GM21619 (cell line): ENCODE measurements around the gene ADCY4.
"Not testable (repeated sequence)": the region's sequence is repeated elsewhere in the genome, so short reads cannot be mapped to it uniquely, and the experiment has no call there.

Experiments
- ATAC-seq: cut with Tn5 transposase; IDR thresholded peaks from one replicate; pipeline ENCODE4 v1.9.1; 2021; ENCODE audit not compliant: unreplicated experiment

The ADCY4 gene

GRCh38 chr14:24339284-24340151 lies 4.6 kb upstream of the ADCY4 start, which contains the start of gene RIPK3:
RIPK3 (minus strand) TSS chr14:24339991; CDS start chr14:24339826, 165 bp downstream.
- peak; percentile 85 for ATAC-seq

GRCh38 chr14:24338843-24339242 lies 4.0 kb upstream of the ADCY4 start:
- ATAC-seq = no peak

DNA sequence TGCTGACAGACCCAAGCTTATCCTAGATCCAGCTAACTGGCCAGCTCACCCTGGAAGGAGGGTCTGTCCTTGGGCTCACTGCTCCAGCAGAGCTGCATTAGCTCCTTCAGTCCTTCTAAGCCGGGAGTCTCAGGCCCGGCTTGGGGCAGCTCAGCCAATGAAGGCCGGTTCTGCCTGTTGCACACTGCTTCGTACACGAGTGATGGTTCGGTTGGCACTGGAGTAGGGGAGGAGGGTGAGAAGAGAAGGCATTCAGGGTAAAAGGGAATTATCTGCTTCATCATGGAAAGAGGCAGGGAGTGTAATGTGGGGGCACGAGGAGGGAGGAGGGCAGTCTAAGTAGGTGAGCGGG lies 2.9 kb upstream of the ADCY4 start:
- no peak for ATAC-seq

GRCh38 chr14:24337144-24337823 lies 2.4 kb upstream of the ADCY4 start:
- ATAC-seq = no peak

GRCh38 chr14:24335461-24336171 lies 745 bp upstream of the ADCY4 start:
- no peak for ATAC-seq

GRCh38 chr14:24332268-24332993 lies 2.4 kb downstream of the ADCY4 start:
- peak; percentile 86 for ATAC-seq

DNA sequence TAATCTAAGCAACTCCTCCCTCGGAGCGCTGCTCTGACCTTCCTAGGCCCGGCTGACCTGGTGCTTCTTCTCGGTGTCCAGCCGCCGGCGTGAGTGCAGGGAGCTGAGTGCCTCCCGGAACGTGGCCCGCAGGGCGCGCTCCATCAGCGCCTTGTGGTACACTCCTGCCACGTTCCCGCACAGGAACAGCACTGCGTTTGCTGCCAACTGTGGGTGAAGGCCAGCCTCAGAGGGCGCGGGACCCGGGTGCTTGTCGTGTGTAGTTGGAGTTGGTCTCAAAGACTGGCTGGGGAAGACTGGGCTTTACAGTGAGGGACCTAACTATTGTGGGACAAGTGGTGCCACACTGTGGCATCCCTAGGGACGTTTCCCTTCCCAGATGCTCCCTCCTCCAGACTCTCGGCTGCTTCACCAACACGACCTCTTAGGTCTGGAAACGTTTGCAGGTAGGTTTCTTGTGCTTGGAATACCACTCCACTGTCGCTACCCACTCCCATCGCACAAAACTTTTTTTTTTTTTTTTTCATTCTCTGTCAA lies 3.1 kb downstream of the ADCY4 start:
- no peak for ATAC-seq

DNA sequence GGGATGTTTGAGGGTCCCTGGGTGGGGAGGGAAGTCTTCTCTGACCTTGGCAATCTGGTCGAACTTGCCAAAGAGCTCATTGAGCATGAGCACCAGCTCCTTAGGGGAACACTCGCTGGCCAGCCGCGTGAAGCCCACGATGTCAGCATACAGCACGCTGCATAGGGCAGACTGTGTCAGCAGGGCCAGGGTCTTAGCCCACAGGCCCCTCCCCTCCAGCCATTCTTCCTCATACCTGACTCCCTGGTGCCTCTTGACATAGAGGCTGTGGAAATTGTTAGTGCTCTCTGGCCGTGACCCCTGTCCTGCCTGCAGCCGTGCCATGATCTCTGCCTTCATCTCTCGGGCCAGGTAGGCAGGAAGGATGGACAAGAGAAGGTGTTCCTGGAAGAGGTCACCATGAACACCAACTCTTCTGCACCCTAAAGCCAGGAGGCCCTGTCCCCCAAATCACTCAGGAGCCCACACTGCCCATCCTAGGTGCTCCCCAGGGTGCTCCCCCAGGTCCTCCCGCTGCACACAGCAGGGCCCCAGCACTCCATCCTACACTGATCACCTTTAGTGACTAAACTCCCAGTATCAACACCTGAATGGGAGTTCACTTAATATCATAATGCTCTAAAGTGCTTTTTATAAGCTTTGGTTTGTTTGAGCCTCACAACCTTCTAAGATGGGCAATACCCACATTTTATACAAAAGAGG lies 3.7 kb downstream of the ADCY4 start:
- ATAC-seq = no peak

GRCh38 chr14:24329736-24330135 lies 5.1 kb downstream of the ADCY4 start:
- no peak for ATAC-seq

- no peak for ATAC-seq
Observed at GRCh38 chr14:24329073-24329663, 5.7 kb downstream of the ADCY4 start.

DNA sequence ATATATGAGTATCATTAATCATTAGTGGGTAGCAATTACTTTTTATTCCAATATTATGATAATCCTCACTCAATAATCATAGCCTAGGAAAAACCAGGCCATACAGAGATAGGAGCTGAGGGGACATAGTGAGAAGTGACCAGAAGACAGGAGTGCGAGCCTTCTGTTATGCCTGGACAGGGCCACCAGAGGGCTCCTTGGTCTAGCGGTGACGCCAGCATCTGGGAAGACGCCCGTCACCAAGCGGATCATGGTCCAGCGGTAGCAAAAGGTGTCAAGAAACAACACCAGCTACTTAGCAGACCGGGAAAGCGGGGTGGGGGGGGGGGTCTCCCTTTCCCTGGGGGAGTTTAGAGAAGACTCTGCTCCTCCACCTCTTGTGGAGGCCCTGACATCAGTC lies 7.0 kb downstream of the ADCY4 start:
- not testable (repeated sequence) for ATAC-seq

DNA sequence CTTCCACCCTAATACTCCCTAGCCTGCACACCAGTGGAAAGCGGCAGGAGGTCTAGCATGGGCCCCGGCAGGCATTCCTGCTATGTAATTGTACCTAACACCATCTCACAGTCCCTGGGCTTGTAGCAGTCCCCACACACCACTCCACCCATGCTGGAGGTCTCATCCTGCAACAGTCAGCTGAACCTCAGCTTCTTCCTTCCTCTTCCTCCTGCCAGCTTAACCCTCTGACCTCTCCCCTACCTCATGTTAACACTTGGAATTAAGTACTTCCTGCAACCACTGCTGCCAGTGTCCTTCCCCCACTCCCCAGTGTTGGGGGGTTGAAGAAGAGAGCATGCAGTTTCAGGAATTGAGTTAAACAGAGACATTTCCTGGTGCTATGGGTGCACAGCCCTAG lies 7.6 kb downstream of the ADCY4 start:
- no peak for ATAC-seq

GRCh38 chr14:24325963-24326362 lies 8.9 kb downstream of the ADCY4 start:
- no peak for ATAC-seq

DNA sequence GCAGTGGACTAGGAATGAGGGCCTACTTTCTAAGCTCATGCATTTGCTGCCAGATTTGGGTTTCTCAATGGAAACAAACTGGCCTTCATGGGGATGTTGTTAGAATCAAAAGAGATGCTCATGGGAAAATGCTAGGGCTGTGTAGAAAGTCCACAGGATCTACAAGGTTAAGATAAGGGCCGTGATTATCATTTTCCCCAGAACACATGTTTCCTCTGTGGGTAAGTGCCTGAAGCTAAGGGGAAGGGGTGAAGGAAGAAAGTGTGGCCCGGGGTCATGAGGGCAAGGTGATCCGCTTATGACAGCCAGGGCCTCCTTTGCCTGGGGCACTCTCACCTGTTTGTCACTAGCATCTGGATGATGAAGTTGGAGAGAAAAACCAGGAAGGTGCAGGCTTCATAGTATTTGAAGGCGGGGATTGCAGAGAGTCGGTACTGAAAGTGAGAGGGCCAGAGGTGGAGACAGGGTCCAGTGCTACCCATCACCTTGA lies 9.8 kb downstream of the ADCY4 start:
- no peak for ATAC-seq

DNA sequence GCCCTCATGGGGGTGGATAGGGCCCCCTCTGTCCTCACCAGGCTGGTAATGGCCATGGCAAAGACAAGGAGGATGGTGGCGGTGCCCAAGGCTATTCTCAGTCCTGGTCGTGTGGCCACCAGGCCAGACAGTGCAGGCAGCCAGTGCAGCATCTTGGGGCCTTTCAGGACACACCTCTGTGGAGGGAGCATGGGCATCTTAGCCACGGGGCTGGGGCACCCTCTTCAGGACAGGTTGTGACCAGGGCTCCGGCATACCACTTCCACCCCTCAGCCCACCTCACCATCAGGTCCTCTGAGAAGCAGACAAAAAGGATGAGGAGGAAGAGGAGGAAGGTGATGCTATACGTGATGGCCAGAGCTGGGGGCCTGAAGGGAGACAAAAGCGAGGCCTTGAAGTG lies 10.8 kb downstream of the ADCY4 start:
- no peak for ATAC-seq

DNA sequence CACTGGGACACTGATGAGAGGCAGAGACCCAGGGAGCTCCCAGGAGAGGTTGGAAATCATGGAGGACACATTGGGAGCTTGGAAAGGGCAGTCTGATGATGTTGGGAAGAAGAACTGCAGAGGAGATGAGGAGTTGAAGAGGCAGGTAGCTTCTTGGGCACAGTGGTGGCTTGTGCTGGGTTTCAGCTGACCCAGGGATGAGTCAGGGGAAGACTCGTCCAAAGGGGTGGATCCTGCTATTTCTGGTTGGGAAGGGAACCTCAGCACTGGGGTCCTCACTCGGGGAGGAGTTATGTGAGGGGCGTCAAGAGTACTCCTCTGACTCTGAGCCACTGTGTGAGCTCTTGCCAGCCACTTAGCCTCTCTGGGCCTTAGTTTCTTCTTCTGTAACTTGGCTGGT lies 11.5 kb downstream of the ADCY4 start:
- no peak for ATAC-seq

GRCh38 chr14:24322672-24323071 lies 12.2 kb downstream of the ADCY4 start:
- ATAC-seq = no peak

DNA sequence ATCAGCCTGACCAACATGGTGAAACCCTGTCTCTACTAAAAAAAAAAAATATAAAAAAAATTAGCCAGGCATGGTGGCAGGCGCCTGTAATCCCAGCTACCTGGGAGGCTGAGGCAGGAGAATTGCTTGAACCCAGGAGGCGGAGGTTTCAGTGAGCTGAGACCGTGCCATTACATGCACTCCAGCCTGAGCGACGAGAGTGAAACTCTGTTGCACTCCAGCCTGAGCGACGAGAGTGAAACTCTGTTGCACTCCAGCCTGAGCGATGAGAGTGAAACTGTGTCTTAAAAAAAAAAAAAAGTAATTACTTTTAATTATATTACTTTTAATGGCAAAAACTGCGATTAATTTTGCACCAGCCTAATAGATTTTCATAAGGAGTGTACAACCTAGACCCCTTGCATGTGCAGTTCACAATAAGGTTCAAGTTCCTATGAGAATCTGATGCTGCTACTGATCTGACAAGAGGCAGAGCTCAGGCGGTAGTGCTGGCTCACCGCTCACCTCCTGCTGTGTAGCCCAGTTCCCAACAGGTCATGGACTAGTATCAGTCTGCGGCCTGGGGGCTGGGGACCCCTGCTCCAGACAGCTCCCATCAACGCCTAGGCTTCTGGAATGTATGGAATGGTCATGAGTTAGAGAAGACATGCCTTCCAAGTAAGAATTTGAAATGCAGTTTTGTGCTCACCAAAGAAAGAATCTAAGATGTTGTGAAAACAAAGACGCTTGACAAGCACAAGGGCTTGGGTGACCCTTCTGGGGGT lies 13.5 kb downstream of the ADCY4 start:
- ATAC-seq = no peak
